ENCODE data around the gene DHFR.
"Not testable (repeated sequence)": the region's sequence is repeated elsewhere in the genome, so short reads cannot be mapped to it uniquely, and the experiment has no call there.

DNA sequence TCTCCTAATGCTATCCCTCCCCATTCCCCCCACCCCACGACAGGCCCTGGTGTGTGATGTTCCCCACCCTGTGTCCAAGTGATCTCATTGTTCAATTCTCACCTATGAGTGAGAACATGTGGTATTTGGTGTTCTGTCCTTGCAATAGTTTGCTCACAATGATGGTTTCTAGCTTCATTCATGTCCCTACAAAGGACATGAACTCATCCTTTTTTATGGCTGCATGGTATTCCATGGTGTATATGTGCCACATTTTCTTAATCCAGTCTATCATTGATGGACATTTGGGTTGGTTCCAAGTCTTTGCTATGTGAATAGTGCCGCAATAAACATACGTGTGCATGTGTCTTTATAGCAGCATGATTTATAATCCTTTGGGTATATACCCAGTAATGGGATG, 74.5 kb downstream of the DHFR start:
- not testable (repeated sequence) for TF ChIP-seq EZH2 (IDR thresholded peaks at IDR 0.05; ENCODE audit: insufficient read depth, poor library complexity, severe bottlenecking); EZH2phosphoT487 (IDR thresholded peaks at IDR 0.05; ENCODE audit: insufficient read depth, low read depth)

Data from GM23248 (cell line).